Hepatic stellate cell (primary cell): ENCODE data around the gene ETFBKMT.

ENCODE experiments used
- DNase-seq: peaks from one replicate; pipeline ENCODE4 v3.0.0; 2011; ENCODE audit warnings: low spot score

ETFBKMT gene

GRCh38 chr12:31659087-31659942, at the start of gene ETFBKMT:
Gene ETFBKMT (plus strand): TSS chr12:31659688. CDS start chr12:31661954, 2,266 bp downstream.
- peak; percentile 72 for DNase-seq

DNA sequence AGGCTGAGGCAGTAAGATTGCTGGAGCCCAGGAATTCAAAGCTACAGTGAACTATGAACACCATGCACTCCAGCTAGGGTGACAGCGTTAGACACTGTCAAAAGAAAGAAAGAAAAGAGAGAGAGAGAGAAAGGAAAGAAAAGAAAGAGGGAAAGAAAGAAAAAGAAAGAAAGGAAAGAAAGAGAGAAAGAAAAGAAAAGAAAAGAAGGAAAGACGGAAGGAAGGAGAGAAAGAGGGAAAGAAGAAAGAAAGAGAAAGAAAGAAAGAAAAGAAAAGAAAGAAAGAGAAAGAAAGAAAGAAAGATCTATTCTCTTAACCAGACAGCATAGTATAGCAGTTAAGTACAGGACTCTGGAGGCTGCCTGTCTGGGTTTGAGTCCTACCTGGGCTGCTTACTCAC, 46.7 kb upstream of the ETFBKMT start:
- DNase-seq = no peak

- no peak for DNase-seq
These were observed 41.1 kb upstream of the ETFBKMT start for GRCh38 chr12:31618228-31619025.

DNA sequence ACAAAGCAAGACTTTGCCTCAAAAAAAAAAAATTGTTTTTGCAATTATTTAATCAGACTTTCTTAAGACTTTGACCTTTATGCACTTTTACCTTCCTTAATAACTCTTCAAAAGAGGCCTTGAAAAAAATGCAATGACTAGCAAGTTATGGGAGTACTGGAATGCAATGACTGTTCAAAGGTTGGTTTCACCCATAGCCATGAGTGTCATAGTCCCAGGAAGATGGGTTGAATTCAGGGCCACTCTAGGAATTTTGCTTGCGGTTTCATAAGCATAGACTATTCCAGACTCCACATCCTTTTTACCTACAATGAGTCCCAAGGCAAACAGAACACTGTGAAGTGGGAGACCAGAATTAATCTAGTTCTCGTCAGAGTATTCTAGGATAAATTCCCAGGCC, 39.2 kb upstream of the ETFBKMT start:
- DNase-seq = peak; percentile 41

GRCh38 chr12:31622038-31622437, 37.5 kb upstream of the ETFBKMT start:
- DNase-seq = no peak

GRCh38 chr12:31626270-31626995, 33.1 kb upstream of the ETFBKMT start:
- DNase-seq = no peak

DNA sequence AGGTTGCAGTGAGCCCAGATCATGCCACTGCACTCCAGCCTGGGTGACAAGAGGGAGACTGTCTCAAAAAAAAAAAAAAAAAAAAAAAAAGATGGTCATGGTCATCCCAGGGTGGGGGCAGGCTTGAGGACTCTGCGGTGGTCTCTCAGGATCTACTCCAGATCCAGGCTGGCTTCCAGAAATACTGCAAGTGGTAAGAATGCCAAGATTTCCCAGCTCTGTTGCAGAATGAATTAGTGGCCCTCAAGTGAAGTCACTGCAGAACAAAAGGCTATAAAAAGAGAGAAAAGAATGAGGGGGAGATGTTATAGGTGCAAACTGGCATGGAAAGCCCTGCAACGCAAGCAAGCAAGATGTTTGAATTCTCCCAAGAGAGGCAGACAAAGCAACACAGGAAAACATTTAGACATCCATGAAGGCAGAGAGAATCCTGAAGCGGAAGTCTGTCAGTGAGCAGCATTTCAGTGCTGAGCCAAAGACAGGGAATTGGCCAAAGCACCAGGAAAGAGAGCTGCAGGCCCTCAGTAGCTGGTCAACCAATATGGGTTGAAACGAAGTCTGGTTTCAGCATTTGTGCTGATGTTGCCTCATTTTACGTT, 31.9 kb upstream of the ETFBKMT start:
- no peak for DNase-seq

- peak; percentile 49 for DNase-seq
These were observed 29.4 kb upstream of the ETFBKMT start for GRCh38 chr12:31629756-31630732.

DNA sequence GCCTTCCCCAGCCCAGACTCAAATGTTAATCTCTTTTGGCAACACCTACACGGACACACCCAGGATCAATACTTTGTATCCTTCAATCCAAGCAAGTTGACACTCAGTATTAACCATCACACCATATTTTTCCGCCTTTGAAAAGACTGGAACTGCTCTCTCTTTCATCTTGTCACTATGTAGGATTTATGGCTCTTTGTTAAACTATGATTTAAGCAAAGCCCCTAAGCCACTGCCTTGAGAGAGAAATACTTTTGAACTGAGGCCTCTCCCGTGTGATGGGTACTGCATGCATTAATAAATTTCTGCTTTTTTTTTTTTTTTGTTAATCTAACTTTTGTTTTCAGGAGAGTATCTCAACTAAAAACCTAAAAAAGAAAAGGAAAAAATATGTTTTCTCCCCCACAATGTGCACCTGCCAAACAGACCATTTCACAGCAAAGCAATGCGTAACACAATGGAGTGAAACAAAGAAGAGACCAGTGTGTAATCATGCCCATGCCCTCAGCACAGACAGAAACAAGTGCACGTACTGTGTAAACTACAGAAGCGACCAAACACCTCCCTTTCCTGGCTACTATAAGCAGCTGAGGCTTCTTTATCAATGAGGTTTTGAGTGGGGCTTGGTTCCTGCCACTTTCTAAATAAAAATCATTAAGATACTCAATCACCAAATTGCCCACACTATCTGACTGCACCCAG, 28.3 kb upstream of the ETFBKMT start:
- DNase-seq = no peak

DNA sequence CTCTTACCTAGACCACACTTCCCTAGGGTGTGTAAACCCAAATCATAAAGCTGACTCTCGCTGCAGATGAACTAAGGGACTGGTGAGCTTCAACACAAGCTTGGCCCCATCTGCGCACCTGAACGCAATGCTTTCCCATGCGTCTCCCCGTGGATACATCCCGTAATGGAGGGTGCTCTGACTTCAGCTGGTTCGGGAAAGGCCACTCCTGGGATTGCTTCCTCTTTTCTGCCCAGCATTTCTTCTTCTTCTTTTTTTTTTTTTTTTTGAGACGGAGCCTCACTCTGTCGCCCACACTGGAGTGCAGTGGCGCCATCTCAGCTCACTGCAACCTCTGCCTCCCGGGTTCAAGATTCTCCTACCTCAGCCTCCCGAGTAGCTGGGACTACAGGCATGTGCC, 27.7 kb upstream of the ETFBKMT start:
- no peak for DNase-seq

- DNase-seq = no peak
These were observed 26.0 kb upstream of the ETFBKMT start for GRCh38 chr12:31633464-31633863.

GRCh38 chr12:31634620-31635019, 24.9 kb upstream of the ETFBKMT start:
- no peak for DNase-seq

GRCh38 chr12:31641509-31642090, 17.9 kb upstream of the ETFBKMT start:
- DNase-seq = no peak

GRCh38 chr12:31644536-31644935, 15.0 kb upstream of the ETFBKMT start:
- no peak for DNase-seq

GRCh38 chr12:31645924-31646323, 13.6 kb upstream of the ETFBKMT start:
- DNase-seq = no peak

DNA sequence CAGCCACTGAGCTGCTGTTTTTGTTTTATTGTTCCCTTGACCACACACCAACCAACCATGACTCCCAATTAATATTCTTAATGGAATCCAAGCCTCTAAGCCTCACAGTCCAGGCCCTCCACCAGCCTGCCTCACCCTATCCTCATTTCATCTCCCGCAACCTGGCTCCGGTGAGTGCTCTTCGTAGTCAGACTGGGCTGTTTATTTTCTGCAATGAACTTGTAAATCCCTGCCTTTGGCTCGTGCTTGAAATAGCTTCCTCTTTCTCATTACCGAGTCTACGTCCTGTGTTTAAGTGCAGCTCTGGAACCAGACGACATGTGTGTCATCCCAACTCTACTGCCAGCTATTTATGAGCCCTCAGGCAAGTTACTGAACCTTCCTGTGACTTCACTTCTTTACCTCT, 12.4 kb upstream of the ETFBKMT start:
- no peak for DNase-seq

DNA sequence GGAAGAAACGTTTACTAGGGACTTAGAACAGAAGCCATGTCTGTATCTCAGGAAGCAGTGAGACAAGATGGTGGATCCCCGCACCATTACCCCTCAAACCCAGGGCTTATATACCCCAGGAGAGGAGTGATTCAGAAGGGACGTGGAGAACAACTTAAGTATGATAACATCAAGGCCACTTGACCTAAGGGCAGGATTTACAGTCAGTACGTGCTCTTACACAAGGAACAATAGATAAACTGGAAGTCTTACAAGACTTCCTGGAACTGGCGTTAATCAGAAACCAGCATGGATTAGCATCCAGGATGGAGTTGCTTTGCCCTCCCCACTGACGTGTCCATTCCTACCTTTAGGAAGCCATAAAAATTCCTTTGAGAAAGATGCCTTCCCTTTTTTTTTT, 8.6 kb upstream of the ETFBKMT start:
- no peak for DNase-seq

DNA sequence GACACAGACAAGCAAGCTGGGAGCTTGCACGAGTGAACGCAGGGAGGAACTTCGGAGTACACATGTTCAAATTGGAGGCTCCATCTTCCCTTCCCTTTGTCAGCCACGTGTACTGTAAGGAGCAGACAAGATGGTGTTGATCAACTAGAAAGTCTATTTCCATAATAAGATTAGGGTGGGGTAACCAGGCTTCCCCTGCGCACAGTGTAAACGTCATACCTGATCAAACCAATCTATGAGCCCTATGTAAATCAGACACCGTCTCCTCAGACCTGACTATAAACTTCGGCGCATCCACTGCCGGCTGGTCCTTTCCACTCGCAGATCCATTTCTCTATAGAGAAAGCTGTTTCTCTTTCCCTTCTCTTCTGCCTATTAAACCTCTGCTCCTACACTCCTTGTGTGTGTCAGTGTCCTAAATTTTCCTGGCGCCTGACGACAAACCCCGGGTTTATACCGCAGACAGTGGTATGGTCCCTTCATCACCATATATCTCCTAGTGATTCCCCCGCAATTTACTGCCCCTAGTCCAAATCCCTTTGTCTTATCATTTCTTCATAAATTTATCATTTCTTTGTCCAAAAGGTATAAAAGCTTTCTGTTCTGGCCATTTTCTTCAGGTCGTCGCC, 7.5 kb upstream of the ETFBKMT start:
- no peak for DNase-seq

DNA sequence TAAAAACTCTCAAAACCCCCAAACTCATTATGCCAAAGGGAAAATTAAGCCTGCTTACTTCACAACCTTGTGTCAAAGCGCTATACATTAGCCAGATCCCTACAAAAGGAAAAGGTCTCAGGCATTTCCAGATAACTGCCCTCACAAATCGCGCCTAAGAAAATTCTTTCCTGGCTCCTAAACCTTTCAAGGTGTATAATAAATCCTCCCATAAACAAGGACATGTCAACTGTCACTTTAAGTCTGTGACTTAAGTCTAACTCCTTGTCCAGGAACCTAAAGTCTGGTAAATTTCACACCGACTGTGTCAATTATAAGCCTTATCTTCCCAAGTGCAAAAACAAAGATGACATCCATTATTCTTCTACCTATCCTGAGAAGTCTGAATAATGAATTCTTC, 4.3 kb upstream of the ETFBKMT start:
- DNase-seq = no peak
